H9 (cell line): ENCODE measurements around the gene RPL28. TPM values are rescaled to one million over a fixed set of nuclear protein-coding genes. Genes with fewer than 3 reads are reported as not detected.
A peak's percentile ranks its signal among the peaks of the same experiment; 100 is the strongest.

ENCODE experiments used
- DNase-seq: peaks from one replicate; pipeline ENCODE4 v3.0.0-alpha.2; 2017
- H2AFZ ChIP-seq: one replicate; pipeline ENCODE4 v1.6.1; 2013; ENCODE audit warnings: mild to moderate bottlenecking, low read length, control low read depth, moderate library complexity
- H2AK5ac ChIP-seq: 2 replicates; pipeline ENCODE4 v1.6.1; 2013; ENCODE audit warnings: low read length, control low read depth, mixed read lengths; ENCODE audit not compliant: insufficient read length
- H2BK120ac ChIP-seq: one replicate; pipeline ENCODE4 v1.6.1; 2013; ENCODE audit warnings: low read depth, mild to moderate bottlenecking, low read length, control low read depth, inconsistent platforms; ENCODE audit not compliant: poor library complexity, severe bottlenecking
- H2BK12ac ChIP-seq: 2 replicates; pipeline ENCODE4 v1.6.1; 2013; ENCODE audit warnings: low read length, control low read depth, mixed read lengths, low read depth; ENCODE audit not compliant: insufficient read length
- H2BK15ac ChIP-seq: 2 replicates; pipeline ENCODE4 v1.6.1; 2013; ENCODE audit warnings: low read depth, low read length, control low read depth
- H2BK20ac ChIP-seq: one replicate; pipeline ENCODE4 v1.6.1; 2013; ENCODE audit warnings: low read depth, mild to moderate bottlenecking, low read length, control low read depth, inconsistent platforms; ENCODE audit not compliant: poor library complexity, severe bottlenecking
- H2BK5ac ChIP-seq: 2 replicates; pipeline ENCODE4 v1.6.1; 2013; ENCODE audit warnings: low read length, control low read depth, mixed read lengths; ENCODE audit not compliant: insufficient read length
- H3K14ac ChIP-seq: 2 replicates; pipeline ENCODE4 v1.6.1; 2013; ENCODE audit warnings: low read length, control low read depth; ENCODE audit not compliant: insufficient read depth
- H3K18ac ChIP-seq: 2 replicates; pipeline ENCODE4 v1.6.1; 2013; ENCODE audit warnings: low read depth, mild to moderate bottlenecking, mixed read lengths, low read length, control low read depth; ENCODE audit not compliant: insufficient read length
- H3K23ac ChIP-seq: 2 replicates; pipeline ENCODE4 v1.6.1; 2013; ENCODE audit warnings: low read length, control low read depth, mixed read lengths, low read depth; ENCODE audit not compliant: insufficient read length
- H3K23me2 ChIP-seq: 2 replicates; pipeline ENCODE4 v1.6.1; 2013; ENCODE audit warnings: low read depth, mild to moderate bottlenecking, mixed read lengths, low read length, control low read depth; ENCODE audit not compliant: insufficient read length, poor library complexity, severe bottlenecking
- H3K27ac ChIP-seq: 2 replicates; pipeline ENCODE4 v1.5.1; 2013; ENCODE audit warnings: low read length, control low read depth, mixed read lengths, low read depth; ENCODE audit not compliant: insufficient read length
- H3K27me3 ChIP-seq: 2 replicates; pipeline ENCODE4 v1.6.1; 2013; ENCODE audit warnings: low read length, control low read depth, inconsistent platforms; ENCODE audit not compliant: insufficient read depth
- H3K4ac ChIP-seq: 2 replicates; pipeline ENCODE4 v1.6.1; 2013; ENCODE audit warnings: low read depth, mild to moderate bottlenecking, control low read depth, inconsistent platforms, low read length, moderate library complexity
- H3K4me1 ChIP-seq: 2 replicates; pipeline ENCODE4 v1.6.1; 2013; ENCODE audit warnings: low read length, control low read depth, inconsistent platforms; ENCODE audit not compliant: insufficient read depth
- H3K4me2 ChIP-seq: 2 replicates; pipeline ENCODE4 v1.6.1; 2013; ENCODE audit warnings: low read length, control low read depth, mixed read lengths; ENCODE audit not compliant: insufficient read length, insufficient read depth
- H3K56ac ChIP-seq: 2 replicates; pipeline ENCODE4 v1.6.1; 2013; ENCODE audit warnings: low read depth, mild to moderate bottlenecking, mixed read lengths, low read length, control low read depth; ENCODE audit not compliant: insufficient read length
- H3K79me1 ChIP-seq: 2 replicates; pipeline ENCODE4 v1.6.1; 2013; ENCODE audit warnings: low read depth, mild to moderate bottlenecking, moderate library complexity, low read length, control low read depth, inconsistent platforms; ENCODE audit not compliant: insufficient read depth, poor library complexity, severe bottlenecking
- H3K79me2 ChIP-seq: 2 replicates; pipeline ENCODE4 v1.6.1; 2013; ENCODE audit warnings: low read length, control low read depth, inconsistent platforms; ENCODE audit not compliant: insufficient read depth
- H3K9ac ChIP-seq: 2 replicates; pipeline ENCODE4 v1.6.1; 2013; ENCODE audit warnings: low read length, control low read depth, mixed read lengths; ENCODE audit not compliant: insufficient read length; ENCODE audit errors: extremely low read depth
- H3K9me3 ChIP-seq: one replicate; pipeline ENCODE4 v1.6.1; 2013; ENCODE audit warnings: low read depth, low read length, inconsistent platforms; ENCODE audit not compliant: control insufficient read depth
- H3T11ph ChIP-seq: one replicate; pipeline ENCODE4 v1.6.1; 2013; ENCODE audit warnings: mild to moderate bottlenecking, low read length, control low read depth, inconsistent platforms
- H4K20me1 ChIP-seq: one replicate; pipeline ENCODE4 v1.6.1; 2013; ENCODE audit not compliant: control insufficient read depth, insufficient read length, insufficient read depth
- H4K5ac ChIP-seq: 2 replicates; pipeline ENCODE4 v1.6.1; 2013; ENCODE audit warnings: low read depth, mild to moderate bottlenecking, mixed read lengths, low read length, control low read depth; ENCODE audit not compliant: insufficient read length
- H4K8ac ChIP-seq: replicated peaks from 2 replicates; pipeline ENCODE4 v1.6.1; 2013; ENCODE audit warnings: low read length, control low read depth, mixed read lengths, low read depth; ENCODE audit not compliant: insufficient read length
- H4K91ac ChIP-seq: 2 replicates; pipeline ENCODE4 v1.6.1; 2013; ENCODE audit warnings: low read depth, mild to moderate bottlenecking, moderate library complexity, mixed read lengths, low read length, control low read depth; ENCODE audit not compliant: insufficient read length
- H3K27ac Mint-ChIP-seq, 3 experiments: 2 replicates in 2 of 3; 3 replicates in 1 of 3; pipeline ENCODE4 v1.8.0; 2020 to 2021; ENCODE audit warnings: mixed read lengths in 3 of 3, mild to moderate bottlenecking in 1 of 3, moderate library complexity in 1 of 3
- H3K27me3 Mint-ChIP-seq: 2 replicates; pipeline ENCODE4 v1.8.0; 2021; ENCODE audit warnings: low read depth, mild to moderate bottlenecking, moderate library complexity, mixed read lengths
- H3K36me3 Mint-ChIP-seq, 3 experiments: 2 replicates in 2 of 3; 3 replicates in 1 of 3; pipeline ENCODE4 v1.8.0; 2020 to 2021; ENCODE audit warnings: low read depth in 3 of 3, mixed read lengths in 3 of 3; ENCODE audit not compliant: insufficient read depth in 1 of 3
- H3K4me1 Mint-ChIP-seq, 2 experiments: 2 replicates each; pipeline ENCODE4 v1.8.0; 2020; ENCODE audit warnings: mixed read lengths in 2 of 2
- H3K4me3 Mint-ChIP-seq, 2 experiments: 2 replicates in 1 of 2; 3 replicates in 1 of 2; pipeline ENCODE4 v1.8.0; 2020 to 2021; ENCODE audit warnings: mild to moderate bottlenecking in 2 of 2, mixed read lengths in 2 of 2, moderate library complexity in 1 of 2
- H3K9me3 Mint-ChIP-seq, 2 experiments: 2 replicates in 1 of 2; 3 replicates in 1 of 2; pipeline ENCODE4 v1.8.0; 2020; ENCODE audit warnings: mild to moderate bottlenecking in 2 of 2, mixed read lengths in 2 of 2, moderate library complexity in 1 of 2
- CTCF ChIP-seq: fragments of 200-600 bp; sonication (generic); conservative IDR thresholded peaks from 3 replicates; pipeline ENCODE4 v1.8.0; 2021; ENCODE audit warnings: antibody characterized with exemption, mild to moderate bottlenecking
- WGBS: extraction: QIAGEN DNeasy Blood & Tissue Kit; methylation state at CpG from one replicate; pipeline ENCODE4 v1.1.7; 2013; ENCODE audit warnings: missing lambda C conversion rate, low lambda C conversion rate, mixed read lengths; ENCODE audit not compliant: insufficient read length; ENCODE audit errors: extremely low coverage; 5-methylcytosine and 5-hydroxymethylcytosine counted together
- total RNA-seq: library from RNA; stranded (reverse); gene quantifications from 2 replicates; pipeline ENCODE4 v1.2.1, GENCODE V29; 2021

Gene RPL28
- total RNA-seq, 1 experiment from 2014 or later = 2,076 TPM

- Histone ChIP-seq H3T11ph (no peak overlapping the region), H3K27ac (peak overlapping the region; percentile 82), H3K4me1 (peaks cover 8% of the 10 kb centered on the region), H2BK20ac (no peak overlapping the region), H2BK5ac (no peak overlapping the region), H3K4me2 (peak overlapping the region; percentile 87), H3K23ac (no peak overlapping the region), H4K91ac (no peak overlapping the region), H3K9ac (peak overlapping the region; percentile 94), H2BK15ac (no peak overlapping the region), H3K79me1 (peaks cover 15% of the 10 kb centered on the region), H3K56ac (no peak overlapping the region), H3K9me3 (no peaks in the 10 kb centered on the region), H3K4ac (no peak overlapping the region), H4K20me1 (peaks cover 3% of the 10 kb centered on the region), H4K8ac (no peak overlapping the region), H2BK12ac (no peak overlapping the region), H2AFZ (peak overlapping the region; percentile 99), H3K18ac (peak overlapping the region; percentile 80), H2BK120ac (no peak overlapping the region), H3K23me2 (peaks cover 28% of the 10 kb centered on the region), H4K5ac (no peak overlapping the region), H3K14ac (peak overlapping the region; percentile 84; the same call in 1 of the 2 replicates), H3K27me3 (peaks cover 2% of the 10 kb centered on the region; the same call in 1 of the 2 replicates), H2AK5ac (no peak overlapping the region), H3K79me2 (peaks cover 17% of the 10 kb centered on the region; the same call in 1 of the 2 replicates)
- H3K4me3 Mint-ChIP-seq = peak overlapping the region; percentile 98 to 100
- no peak for TF ChIP-seq CTCF
- peaks cover 40 to 50% (median 45%) of the 10 kb centered on the region in 3 experiments for H3K36me3 Mint-ChIP-seq
- H3K4me1 Mint-ChIP-seq = peaks cover 37 to 49% of the 10 kb centered on the region in 2 experiments
- H3K9me3 Mint-ChIP-seq = peaks cover 2 to 3% of the 10 kb centered on the region in 2 experiments; a peak in 2 of 5 replicates
- no CpG with 5 or more reads among the region's 34 CpGs for WGBS
- peaks cover 25% of the 10 kb centered on the region for H3K27me3 Mint-ChIP-seq
- DNase-seq = peak; percentile 96
- peak overlapping the region; percentile 98 to 99 (median 99) for H3K27ac Mint-ChIP-seq
Measured at GRCh38 chr19:55384920-55385723, 610 bp upstream of the RPL28 start.
